Parathyroid adenoma (tissue), 2 donors: ENCODE results near the gene BPIFB6.

Experiments used
- H2AFZ ChIP-seq: fragments of 300-600 bp; sonication (generic); one replicate; pipeline ENCODE4 v1.7.0; 2017; ENCODE audit warnings: antibody characterized with exemption, mild to moderate bottlenecking
- H3K27ac ChIP-seq: fragments of 300-600 bp; sonication (generic); one replicate; pipeline ENCODE4 v1.7.0; 2017
- H3K27me3 ChIP-seq: fragments of 300-600 bp; sonication (generic); one replicate; pipeline ENCODE4 v1.7.0; 2017; ENCODE audit warnings: low read length; ENCODE audit not compliant: control insufficient read depth, insufficient read depth
- H3K36me3 ChIP-seq: fragments of 300-600 bp; sonication (generic); one replicate; pipeline ENCODE4 v1.7.0; 2017; ENCODE audit warnings: low read length; ENCODE audit not compliant: control insufficient read depth, insufficient read depth
- H3K4me1 ChIP-seq: fragments of 300-600 bp; sonication (generic); one replicate; pipeline ENCODE4 v1.7.0; 2017; ENCODE audit warnings: control low read depth
- H3K4me2 ChIP-seq: fragments of 300-600 bp; sonication (generic); one replicate; pipeline ENCODE4 v1.7.0; 2017; ENCODE audit warnings: low read length
- H3K4me3 ChIP-seq: fragments of 300-600 bp; sonication (generic); one replicate; pipeline ENCODE4 v1.7.0; 2017; ENCODE audit warnings: low read depth, low read length
- H3K79me2 ChIP-seq: fragments of 300-600 bp; sonication (generic); one replicate; pipeline ENCODE4 v1.7.0; 2017; ENCODE audit warnings: control low read depth
- H3K9ac ChIP-seq: fragments of 300-600 bp; sonication (generic); one replicate; pipeline ENCODE4 v1.7.0; 2017; ENCODE audit warnings: mild to moderate bottlenecking
- H3K9me3 ChIP-seq: fragments of 300-600 bp; sonication (generic); one replicate; pipeline ENCODE4 v1.7.0; 2017; ENCODE audit warnings: low read length; ENCODE audit not compliant: control insufficient read depth
- CTCF ChIP-seq: fragments of 300-600 bp; sonication (generic); IDR thresholded peaks from one replicate; pipeline ENCODE4 v1.7.0; 2017; ENCODE audit warnings: antibody characterized with exemption, mild to moderate bottlenecking
- donor health status: primary hyperparathyroidism.

Gene BPIFB6

GRCh38 chr20:33012327-33013189, 18.9 kb upstream of the BPIFB6 start:
- no peak overlapping the region for H3K4me2 ChIP-seq
- H3K4me1 ChIP-seq, result no peaks in the 10 kb centered on the region
- no peak overlapping the region for H2AFZ ChIP-seq
- no peak overlapping the region for H3K27ac ChIP-seq
- H3K36me3 ChIP-seq, result no peaks in the 10 kb centered on the region
- H3K79me2 ChIP-seq, result no peaks in the 10 kb centered on the region
- no peak overlapping the region for H3K4me3 ChIP-seq
- no peak overlapping the region for H3K9ac ChIP-seq
- H3K9me3 ChIP-seq, result no peaks in the 10 kb centered on the region
- no peak for TF ChIP-seq CTCF
- no peaks in the 10 kb centered on the region for H3K27me3 ChIP-seq

DNA sequence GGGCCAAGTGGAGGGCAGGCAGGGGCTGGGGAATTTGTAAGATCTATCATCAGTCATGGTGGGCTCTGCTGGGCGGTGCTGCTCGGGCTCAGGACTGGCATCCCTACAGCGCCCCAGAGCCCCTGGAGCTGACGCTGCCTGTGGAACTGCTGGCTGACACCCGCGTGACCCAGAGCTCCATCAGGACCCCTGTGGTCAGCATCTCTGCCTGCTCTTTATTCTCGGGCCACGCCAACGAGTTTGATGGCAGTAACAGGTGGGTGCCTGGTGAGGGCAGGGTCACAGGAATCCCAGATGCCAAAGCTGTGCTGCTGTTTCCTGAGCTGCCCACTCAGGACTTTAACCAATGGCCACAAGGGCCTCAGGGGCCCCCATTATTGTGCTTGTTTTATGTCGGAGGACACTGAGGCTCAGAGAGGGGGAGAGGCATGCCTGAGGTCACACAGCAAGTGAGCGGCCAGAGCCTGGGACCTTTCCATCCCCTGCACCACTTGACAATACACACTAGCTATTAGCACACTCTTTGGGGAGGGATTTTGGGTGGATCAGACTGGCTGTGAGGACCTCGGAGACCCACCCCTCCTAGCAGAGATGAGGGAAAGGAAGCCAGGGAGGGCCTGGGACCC, 17.6 kb upstream of the BPIFB6 start:
- Histone ChIP-seq H3K36me3 (no peaks in the 10 kb centered on the region), H3K4me1 (no peaks in the 10 kb centered on the region), H3K27ac (no peak overlapping the region), H2AFZ (no peak overlapping the region), H3K9ac (no peak overlapping the region), H3K4me2 (no peak overlapping the region), H3K9me3 (no peaks in the 10 kb centered on the region), H3K79me2 (no peaks in the 10 kb centered on the region), H3K4me3 (no peak overlapping the region), H3K27me3 (no peaks in the 10 kb centered on the region)
- TF ChIP-seq CTCF, result no peak

DNA sequence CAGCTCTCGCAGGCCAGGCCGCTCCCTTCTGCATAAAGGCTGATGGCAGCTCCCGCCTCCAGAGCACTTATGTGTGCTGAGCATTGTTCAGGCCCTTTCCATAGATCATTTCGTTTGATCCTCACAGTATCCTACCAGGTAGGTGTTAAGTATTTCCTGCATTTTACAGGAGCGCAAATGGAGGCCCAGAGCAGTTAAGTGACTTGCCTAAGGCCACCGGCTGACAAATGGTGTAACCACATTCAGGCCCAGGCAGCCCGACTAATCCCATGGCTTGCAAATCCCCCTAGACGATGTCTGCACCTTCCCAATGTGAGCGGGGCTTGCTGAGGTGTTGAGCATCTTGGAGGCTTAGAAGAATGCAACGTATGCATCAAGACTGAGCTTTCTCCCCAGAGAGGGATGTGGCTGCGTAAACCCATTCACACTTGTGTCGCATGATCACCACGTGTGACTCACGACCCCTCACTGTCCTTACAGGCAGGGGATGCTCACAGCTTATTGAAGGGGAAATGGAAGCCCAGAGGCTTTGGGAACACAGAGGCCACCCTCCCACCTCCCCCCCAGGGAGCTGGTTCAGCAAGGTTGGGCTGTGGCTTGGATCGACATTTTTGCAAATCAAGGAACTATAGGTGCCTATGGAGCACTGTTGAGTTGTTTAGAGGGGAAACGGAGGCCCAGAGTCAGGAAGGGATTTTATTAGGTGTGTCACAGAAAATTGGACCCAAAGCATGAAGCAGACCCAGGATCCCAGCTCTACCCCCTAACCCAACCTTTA, 16.9 kb upstream of the BPIFB6 start:
- no peaks in the 10 kb centered on the region for H3K27me3 ChIP-seq

DNA sequence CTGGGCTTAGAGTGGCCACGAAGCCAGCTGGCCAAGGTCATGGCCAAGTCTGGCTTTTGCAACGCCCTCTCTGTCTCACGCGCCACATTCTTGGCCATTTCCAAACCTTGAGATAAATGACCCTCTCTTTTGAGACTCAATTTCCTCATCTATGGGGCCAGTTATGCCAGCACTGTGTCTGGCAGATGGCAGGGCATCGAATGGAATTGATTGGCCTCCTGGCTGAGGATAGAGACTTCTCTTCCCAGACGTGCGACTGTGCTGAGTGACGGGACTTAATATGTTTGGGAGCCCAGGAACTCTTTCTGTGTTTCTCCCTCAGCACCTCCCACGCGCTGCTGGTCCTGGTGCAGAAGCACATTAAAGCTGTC, 16.3 kb upstream of the BPIFB6 start:
- Histone ChIP-seq H3K4me2 (no peak overlapping the region), H2AFZ (no peak overlapping the region), H3K9me3 (no peaks in the 10 kb centered on the region), H3K4me3 (no peak overlapping the region), H3K36me3 (no peaks in the 10 kb centered on the region), H3K9ac (no peak overlapping the region), H3K4me1 (no peaks in the 10 kb centered on the region), H3K27me3 (no peaks in the 10 kb centered on the region), H3K27ac (no peak overlapping the region), H3K79me2 (no peaks in the 10 kb centered on the region)
- no peak for TF ChIP-seq CTCF

More for the DNA sequence above, 16.9 kb upstream of the BPIFB6 start:
- Histone ChIP-seq H3K4me1 (no peaks in the 10 kb centered on the region), H3K4me2 (no peak overlapping the region), H3K79me2 (no peaks in the 10 kb centered on the region), H3K9me3 (no peaks in the 10 kb centered on the region), H3K4me3 (no peak overlapping the region), H3K36me3 (no peaks in the 10 kb centered on the region), H2AFZ (no peak overlapping the region), H3K27ac (no peak overlapping the region), H3K9ac (no peak overlapping the region)
- no peak for TF ChIP-seq CTCF
